IMR-90 (cell line): ENCODE results near the gene C5. TPM values are rescaled to one million over a fixed set of nuclear protein-coding genes. Genes with fewer than 3 reads are reported as not detected.

Experiments
- ATAC-seq: fragments of 200-7000 bp; cut with Tn5 transposase; 2 replicates; pipeline ENCODE4 v1.9.1; 2020; ENCODE audit warnings: low read depth, mild to moderate bottlenecking, moderate library complexity
- BruUV-seq: library from RNA; stranded (reverse); fragments of 400-500 nt; replicated peaks from 2 replicates; lab custom pipeline; 2021; lab: Mats Ljungman, UMichigan
- CTCF ChIA-PET: fragments of 300-600 bp; formaldehyde crosslinking; extraction: SDS; loops from one replicate; lab custom pipeline; 2021; ENCODE audit warnings: antibody characterized with exemption; lab: Yijun Ruan, JAX
- POLR2A ChIA-PET: fragments of 300-600 bp; sonication (Branson Sonifier 250); formaldehyde crosslinking; loops from one replicate; lab custom pipeline; 2022; ENCODE audit warnings: antibody characterized with exemption; ENCODE audit not compliant: unreplicated experiment; lab: Charles Lee
- DNase-seq: peaks from one replicate; pipeline ENCODE4 v3.0.0; 2013
- H2AFZ ChIP-seq: replicated peaks from 2 replicates; pipeline ENCODE3; 2013; ENCODE audit warnings: low read length, mild to moderate bottlenecking; ENCODE audit not compliant: poor library complexity
- H2AK5ac ChIP-seq: 2 replicates; pipeline ENCODE4 v1.6.1; 2013; ENCODE audit warnings: low read depth, low read length, inconsistent platforms
- H2AK9ac ChIP-seq: replicated peaks from 2 replicates; pipeline ENCODE3; 2013; ENCODE audit warnings: mild to moderate bottlenecking, low read depth, low read length, moderate library complexity; ENCODE audit not compliant: poor library complexity
- H2BK120ac ChIP-seq: 2 replicates; pipeline ENCODE4 v1.6.1; 2013; ENCODE audit warnings: low read depth, low read length, inconsistent platforms
- H2BK15ac ChIP-seq: 3 replicates; pipeline ENCODE4 v1.6.1; 2013; ENCODE audit warnings: low read depth, low read length, inconsistent platforms
- H2BK20ac ChIP-seq: 2 replicates; pipeline ENCODE4 v1.6.1; 2013; ENCODE audit warnings: low read depth, mild to moderate bottlenecking, inconsistent platforms, low read length, moderate library complexity
- H2BK5ac ChIP-seq: 2 replicates; pipeline ENCODE4 v1.6.1; 2013; ENCODE audit warnings: mild to moderate bottlenecking, low read depth, low read length, inconsistent platforms; ENCODE audit not compliant: poor library complexity, severe bottlenecking
- H3K14ac ChIP-seq: replicated peaks from 2 replicates; pipeline ENCODE4 v1.6.1; 2013; ENCODE audit warnings: low read depth, low read length, inconsistent platforms
- H3K18ac ChIP-seq: 2 replicates; pipeline ENCODE4 v1.6.1; 2013; ENCODE audit warnings: low read depth, low read length, control low read depth
- H3K23ac ChIP-seq: 2 replicates; pipeline ENCODE4 v1.6.1; 2013; ENCODE audit warnings: low read depth, low read length, inconsistent platforms
- H3K27ac ChIP-seq: 2 replicates; pipeline ENCODE4 v1.5.1; 2013; ENCODE audit warnings: mild to moderate bottlenecking, control low read depth, low read length; ENCODE audit not compliant: insufficient read depth
- H3K27me3 ChIP-seq: 2 replicates; pipeline ENCODE4 v1.6.1; 2013; ENCODE audit warnings: low read length; ENCODE audit not compliant: control insufficient read depth, insufficient read depth
- H3K36me3 ChIP-seq: 2 replicates; pipeline ENCODE4 v1.6.1; 2013; ENCODE audit warnings: low read length, mixed read lengths; ENCODE audit not compliant: control insufficient read depth, insufficient read depth
- H3K4ac ChIP-seq: 2 replicates; pipeline ENCODE4 v1.6.1; 2013; ENCODE audit warnings: low read depth, low read length, inconsistent platforms
- H3K4me1 ChIP-seq: 2 replicates; pipeline ENCODE4 v1.6.1; 2013; ENCODE audit warnings: low read length, mixed read lengths; ENCODE audit not compliant: control insufficient read depth, insufficient read depth
- H3K4me2 ChIP-seq: 2 replicates; pipeline ENCODE4 v1.6.1; 2013; ENCODE audit warnings: low read depth, mild to moderate bottlenecking, control low read depth, low read length, moderate library complexity
- H3K4me3 ChIP-seq: 2 replicates; pipeline ENCODE4 v1.5.1; 2013; ENCODE audit warnings: low read depth, mild to moderate bottlenecking, control low read depth, low read length, moderate library complexity; ENCODE audit not compliant: insufficient read depth
- H3K56ac ChIP-seq: 2 replicates; pipeline ENCODE4 v1.6.1; 2013; ENCODE audit warnings: low read length, inconsistent platforms; ENCODE audit not compliant: insufficient read depth; ENCODE audit errors: extremely low read depth
- H3K79me1 ChIP-seq, 2 experiments: 2 replicates each; pipeline ENCODE4 v1.6.1; 2013; ENCODE audit warnings: low read length in 2 of 2, inconsistent platforms in 1 of 2, low read depth in 1 of 2
- H3K9ac ChIP-seq: 2 replicates; pipeline ENCODE4 v1.6.1; 2013; ENCODE audit warnings: low read depth, low read length, control low read depth
- H3K9me1 ChIP-seq: 2 replicates; pipeline ENCODE4 v1.6.1; 2013; ENCODE audit warnings: low read length, inconsistent platforms; ENCODE audit not compliant: insufficient read depth
- H3K9me3 ChIP-seq: 2 replicates; pipeline ENCODE4 v1.6.1; 2013; ENCODE audit warnings: low read length; ENCODE audit not compliant: control insufficient read depth, insufficient read depth
- H4K20me1 ChIP-seq: 2 replicates; pipeline ENCODE4 v1.6.1; 2013; ENCODE audit warnings: low read length, inconsistent platforms; ENCODE audit not compliant: insufficient read depth
- H4K5ac ChIP-seq: 2 replicates; pipeline ENCODE4 v1.6.1; 2013; ENCODE audit warnings: mild to moderate bottlenecking, low read depth, low read length, control low read depth
- H4K8ac ChIP-seq, 2 experiments: 2 replicates each; pipeline ENCODE4 v1.6.1; 2013; ENCODE audit warnings: low read depth in 2 of 2, low read length in 2 of 2, control low read depth in 1 of 2, inconsistent platforms in 1 of 2
- H4K91ac ChIP-seq: 2 replicates; pipeline ENCODE4 v1.6.1; 2013; ENCODE audit warnings: low read depth, low read length, inconsistent platforms; ENCODE audit not compliant: insufficient read depth
- CTCF ChIP-seq: conservative IDR thresholded peaks from 2 replicates; pipeline ENCODE4 v1.5.1; 2012; ENCODE audit warnings: mild to moderate bottlenecking, low read depth, low read length, improper control_type of control experiment
- MAFK ChIP-seq: IDR thresholded peaks from 2 replicates; pipeline ENCODE4 v1.6.1; 2012; ENCODE audit warnings: low read depth, low read length, improper control_type of control experiment
- POLR2A ChIP-seq: IDR thresholded peaks from 2 replicates; pipeline ENCODE4 v1.6.1; 2012; ENCODE audit warnings: mild to moderate bottlenecking, low read depth, low read length
- RFX5 ChIP-seq: IDR thresholded peaks from 2 replicates; pipeline ENCODE4 v1.8.0; 2012; ENCODE audit warnings: low read depth, mild to moderate bottlenecking, low read length, moderate library complexity
- whole genome bisulfite sequencing, 2 experiments: methylation state at CpG; one replicate each; pipeline versions ENCODE4 v1.1.5 to v1.1.7; 2013; ENCODE audit warnings: missing lambda C conversion rate in 2 of 2; ENCODE audit not compliant: insufficient read length in 1 of 2; ENCODE audit errors: extremely low coverage in 2 of 2; 5-methylcytosine and 5-hydroxymethylcytosine counted together
- dilution Hi-C: fragments of 300-500 bp; cut with HindIII; formaldehyde crosslinking; loops from one replicate; pipeline ENCODE4 v1.14.3; 2018; ENCODE audit warnings: low sequenced_read_pairs; ENCODE audit not compliant: unreplicated experiment
- in situ Hi-C: fragments of 300-500 bp; cut with MboI; formaldehyde crosslinking; loops from 3 replicates; pipeline ENCODE4 v1.14.3; 2019; ENCODE audit warnings: low sequenced_read_pairs, inconsistent platforms, mixed read lengths
- intact Hi-C: fragments of 100-400 bp; cut with micrococcal nuclease; formaldehyde crosslinking; loops from 2 replicates; pipeline ENCODE4 v1.10.0; 2022
- polyA plus RNA-seq, 3 experiments: library from polyadenylated mRNA; depleted of rRNA; stranded (reverse); fragments of >200 nt; gene quantifications; 2 replicates each; pipeline ENCODE4 v1.2.3, GENCODE V29; 2012; ENCODE audit warnings: low replicate concordance in 1 of 3
- total RNA-seq: library from RNA; depleted of rRNA; stranded (reverse); fragments of >200 nt; gene quantifications from 2 replicates; pipeline ENCODE4 v1.2.3, GENCODE V29; 2012

C5 gene
- total and polyA plus RNA-seq, 2 of the 4 experiments (the other 2 are of a cell fraction) = 1.5 to 2.3 TPM

GRCh38 chr9:120916991-120917880 lies 132.8 kb downstream of the C5 start:
- Histone ChIP-seq H4K8ac (no peak overlapping the region), H3K79me1 (peaks cover 0 to 17% of the 10 kb centered on the region in 2 experiments; a peak in 2 of 4 replicates), H3K14ac (no peak overlapping the region), H3K23ac (no peak overlapping the region), H4K91ac (no peak overlapping the region), H2BK5ac (no peak overlapping the region), H3K18ac (no peak overlapping the region), H2BK15ac (no peak overlapping the region), H3K4ac (no peak overlapping the region), H2AK9ac (no peak overlapping the region), H3K36me3 (peaks cover 2% of the 10 kb centered on the region; the same call in 1 of the 2 replicates), H3K27me3 (no peaks in the 10 kb centered on the region), H3K27ac (no peak overlapping the region), H3K4me1 (peaks cover 20% of the 10 kb centered on the region), H2AFZ (no peak overlapping the region), H4K20me1 (no peaks in the 10 kb centered on the region), H4K5ac (no peak overlapping the region), H2AK5ac (peak overlapping the region; percentile 83; the same call in 1 of the 2 replicates), H3K9ac (no peak overlapping the region), H2BK120ac (no peak overlapping the region), H3K4me3 (no peak overlapping the region), H3K9me1 (peaks cover 14% of the 10 kb centered on the region), H3K9me3 (0 out of 2 replicates have a peak, but pooled peaks cover 2% of the 10 kb centered on the region), H3K56ac (no peak overlapping the region), H2BK20ac (peak overlapping the region; percentile 20), H3K4me2 (no peak overlapping the region)
- BruUV-seq = no TSS peak
- dilution Hi-C loops = no loop called here
- intact Hi-C loops = no loop called here
- DNase-seq = no peak
- TF ChIP-seq MAFK (no peak), RFX5 (no peak), POLR2A (no peak), CTCF (no peak)
- no peak for ATAC-seq
- ChIA-PET POLR2A (no interaction called here), CTCF (interaction anchor here (0.9 to 1.4 kb wide), 3 partner anchors 20 to 31 kb away, joined by 3 to 5 read pairs (median 4); no protein-coding TSS in a partner anchor)
- in situ Hi-C loops = no loop called here
- WGBS, 2 experiments = 81% methylated on average over 3 of the region's 8 CpGs; no CpG with 5 or more reads in 1 of the 2 experiments
